Subcutaneous abdominal adipose tissue (tissue), 5 donors: ENCODE results near the gene MTRF1L.

Experiments used
- H3K27ac ChIP-seq: one replicate; pipeline ENCODE4 v1.7.0; 2013; ENCODE audit warnings: low read depth, mild to moderate bottlenecking, inconsistent platforms, low read length, moderate library complexity
- H3K27me3 ChIP-seq, 5 donors: one replicate each; pipeline ENCODE4 v1.7.0; 2013; ENCODE audit warnings: low read length in 5 of 5, inconsistent platforms in 1 of 5; ENCODE audit not compliant: control insufficient read depth in 5 of 5, insufficient read depth in 4 of 5
- H3K36me3 ChIP-seq, 5 donors: one replicate each; pipeline ENCODE4 v1.7.0; 2013; ENCODE audit warnings: low read length in 5 of 5; ENCODE audit not compliant: control insufficient read depth in 5 of 5, insufficient read depth in 5 of 5
- H3K4me1 ChIP-seq, 5 donors: one replicate each; pipeline ENCODE4 v1.7.0; 2013; ENCODE audit warnings: low read length in 5 of 5, mild to moderate bottlenecking in 3 of 5, moderate library complexity in 1 of 5; ENCODE audit not compliant: control insufficient read depth in 5 of 5, insufficient read depth in 5 of 5
- H3K4me3 ChIP-seq, 5 donors: one replicate each; pipeline ENCODE4 v1.7.0; 2013; ENCODE audit warnings: low read length in 5 of 5, low read depth in 1 of 5
- H3K9ac ChIP-seq, 5 donors: one replicate each; pipeline ENCODE4 v1.7.0; 2013; ENCODE audit warnings: low read length in 5 of 5, mild to moderate bottlenecking in 4 of 5, moderate library complexity in 3 of 5
- H3K9me3 ChIP-seq, 5 donors: one replicate each; pipeline ENCODE4 v1.7.0; 2013; ENCODE audit warnings: low read length in 5 of 5; ENCODE audit not compliant: control insufficient read depth in 5 of 5
- donor health status: healthy.
- donor health status: healthy.
- donor health status: healthy.
- donor health status: healthy.
- donor health status: healthy.

Gene MTRF1L

GRCh38 chr6:152984513-152984872, 18.0 kb downstream of the MTRF1L start:
- Histone ChIP-seq H3K9ac (peak overlapping the region; percentile 6 to 97 (median 64)), H3K9me3 (no peaks in the 10 kb centered on the region), H3K4me1 (peaks cover 2 to 25% (median 23%) of the 10 kb centered on the region in 5 donors), H3K36me3 (no peaks in the 10 kb centered on the region), H3K27me3 (peaks cover 0 to 3% (median 0%) of the 10 kb centered on the region in 5 donors), H3K4me3 (peak overlapping the region in 3 of 5 donors; percentile 79 to 91 (median 79)), H3K27ac (peak overlapping the region; percentile 77)

DNA sequence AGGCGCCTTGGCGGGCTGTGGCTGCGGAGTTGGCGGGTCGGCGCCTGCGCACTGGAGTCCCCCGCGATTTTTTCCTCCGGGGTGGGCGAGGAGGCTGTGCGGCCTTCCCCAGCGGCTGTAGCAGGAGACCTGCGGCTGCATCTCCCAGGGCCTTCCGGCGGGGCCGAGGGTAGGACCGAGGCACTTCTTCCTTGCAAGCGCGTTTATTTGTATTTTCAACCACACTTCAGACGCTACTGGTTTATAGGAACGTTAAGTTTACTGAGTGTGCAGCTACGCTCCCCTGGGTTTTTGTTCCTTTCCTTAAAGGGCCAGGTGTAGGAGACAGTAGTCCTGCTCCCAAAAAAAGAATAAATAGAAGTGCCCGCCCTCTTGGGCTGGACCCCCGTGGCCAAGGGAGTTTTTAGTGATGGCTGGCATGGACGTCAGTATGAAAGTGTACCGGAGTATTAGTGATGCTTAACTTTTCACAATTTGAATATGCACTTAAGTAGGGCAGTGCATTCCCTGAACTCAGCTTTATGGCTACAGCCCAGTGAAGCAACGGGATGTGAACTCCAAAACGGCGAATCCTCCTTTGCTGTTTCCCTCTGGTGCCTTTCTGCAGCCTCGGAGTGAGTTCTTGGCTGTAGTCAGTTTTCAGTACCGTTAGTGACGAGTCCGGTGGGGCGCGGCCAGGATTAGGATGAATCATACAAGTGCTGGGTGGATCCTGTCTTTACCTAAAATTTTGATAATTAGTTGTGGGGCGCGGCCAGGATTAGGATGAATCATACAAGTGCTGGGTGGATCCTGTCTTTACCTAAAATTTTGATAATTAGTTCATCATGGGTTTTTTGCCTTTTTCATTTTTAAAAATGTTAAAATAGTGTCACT, 18.6 kb downstream of the MTRF1L start:
- Histone ChIP-seq H3K27me3 (peaks cover 0 to 3% (median 0%) of the 10 kb centered on the region in 5 donors), H3K4me1 (peaks cover 2 to 25% (median 23%) of the 10 kb centered on the region in 5 donors), H3K4me3 (peak overlapping the region; percentile 79 to 94 (median 85)), H3K36me3 (no peaks in the 10 kb centered on the region), H3K9me3 (no peaks in the 10 kb centered on the region), H3K27ac (peak overlapping the region; percentile 90), H3K9ac (peak overlapping the region; percentile 68 to 97 (median 86))

DNA sequence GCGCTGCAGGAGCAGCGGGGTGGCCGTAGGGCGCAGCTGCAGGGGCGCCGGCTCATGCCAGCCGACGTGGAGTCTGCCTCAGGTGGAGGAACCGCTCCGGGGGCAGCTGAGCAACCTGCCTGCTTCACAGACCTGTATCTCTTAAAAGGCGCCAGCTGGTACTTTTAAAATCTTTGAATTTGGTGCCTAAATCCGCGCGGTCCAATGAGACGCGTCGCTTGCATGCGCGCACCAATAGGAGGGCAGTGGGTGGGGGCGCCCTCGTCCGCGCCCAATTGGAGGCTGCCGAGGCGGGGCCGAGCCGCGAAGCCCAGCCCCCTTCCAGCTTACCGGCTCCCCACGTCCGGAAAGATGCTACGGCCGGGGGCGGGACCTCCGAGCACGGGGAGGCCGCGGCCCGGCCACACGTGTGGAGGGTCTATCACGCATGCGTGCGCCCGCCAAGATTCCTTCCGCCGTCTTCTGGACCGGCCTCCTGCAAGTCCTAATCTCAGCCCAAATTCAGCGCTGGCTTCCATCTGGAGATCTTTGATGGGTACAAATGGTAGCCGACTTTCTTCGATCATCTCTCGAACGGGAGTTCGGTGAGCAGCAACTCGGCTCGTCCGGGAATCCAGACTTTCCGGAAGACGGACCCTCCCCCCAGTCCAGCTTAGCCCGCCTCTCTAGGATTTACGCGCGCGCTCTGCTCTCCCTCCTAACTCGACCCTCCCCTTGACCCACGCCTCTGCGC, 19.4 kb downstream of the MTRF1L start, which contains the start of gene FBXO5:
FBXO5 (minus strand) TSS at position 138 of the 733 bp plus-strand sequence; CDS start at position 56, 82 bp downstream.
- H3K9ac ChIP-seq: peak within 1 kb of the TSS; percentile 68 to 97 (median 86)
- H3K9me3 ChIP-seq: no peaks in the 10 kb centered on the region
- peaks cover 2 to 25% (median 23%) of the 10 kb centered on the region in 5 donors for H3K4me1 ChIP-seq
- H3K36me3 ChIP-seq: no peaks in the 10 kb centered on the region
- peak within 1 kb of the TSS; percentile 79 to 94 (median 85) for H3K4me3 ChIP-seq
- H3K27ac ChIP-seq: peak within 1 kb of the TSS; percentile 90
- H3K27me3 ChIP-seq: peaks cover 0 to 3% (median 0%) of the 10 kb centered on the region in 5 donors

DNA sequence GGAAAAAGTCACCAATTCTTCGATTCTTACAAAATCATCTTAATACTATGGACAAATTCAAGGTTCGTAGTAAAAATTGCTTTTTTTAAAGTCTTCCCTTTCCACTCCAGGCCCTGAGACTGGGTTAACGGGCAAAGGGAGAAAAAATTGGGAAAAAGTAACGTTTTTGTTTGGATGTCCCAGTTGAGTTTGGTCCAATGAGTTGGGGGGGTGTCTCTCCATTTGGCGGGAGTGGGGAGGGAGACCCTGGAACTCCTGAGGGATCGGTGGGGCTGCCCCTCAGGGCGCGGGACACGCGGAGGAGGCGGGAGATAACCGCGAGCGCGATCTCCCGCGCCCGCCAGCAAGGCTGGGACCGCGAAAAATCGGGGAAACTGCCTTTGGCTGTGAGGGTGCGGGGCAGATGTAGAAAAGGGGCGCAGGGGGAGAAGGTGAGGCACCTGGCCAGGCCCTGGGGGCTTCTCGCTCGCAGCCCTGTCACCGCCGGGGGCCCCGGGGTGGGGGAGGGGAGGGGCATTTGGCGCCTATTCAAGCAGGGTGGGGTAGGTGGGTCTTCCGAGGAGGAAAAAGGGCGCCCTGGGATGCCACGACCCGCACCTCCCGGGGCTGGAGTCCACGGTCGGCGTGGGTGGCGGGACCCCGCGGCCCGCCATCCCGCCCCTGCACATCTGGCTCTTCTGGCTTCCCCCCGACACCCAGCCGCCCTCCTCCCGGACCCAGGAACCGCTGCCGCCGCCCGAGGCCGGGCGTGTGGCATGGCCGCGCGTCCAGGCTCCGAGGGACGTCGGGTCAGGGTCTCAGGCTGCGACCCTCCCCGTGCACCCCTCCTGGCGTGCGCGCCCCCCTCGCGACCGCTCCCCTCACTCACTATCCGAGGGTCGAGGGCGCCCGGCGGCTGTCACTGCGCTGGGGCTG, 20.3 kb downstream of the MTRF1L start:
- no peak overlapping the region for H3K27ac ChIP-seq
- peaks cover 2 to 25% (median 23%) of the 10 kb centered on the region in 5 donors for H3K4me1 ChIP-seq
- H3K4me3 ChIP-seq: peak overlapping the region in 4 of 5 donors; percentile 70 to 85 (median 79)
- no peaks in the 10 kb centered on the region for H3K9me3 ChIP-seq
- no peak overlapping the region for H3K9ac ChIP-seq
- no peaks in the 10 kb centered on the region for H3K36me3 ChIP-seq
- H3K27me3 ChIP-seq: peaks cover 0 to 3% (median 0%) of the 10 kb centered on the region in 5 donors

DNA sequence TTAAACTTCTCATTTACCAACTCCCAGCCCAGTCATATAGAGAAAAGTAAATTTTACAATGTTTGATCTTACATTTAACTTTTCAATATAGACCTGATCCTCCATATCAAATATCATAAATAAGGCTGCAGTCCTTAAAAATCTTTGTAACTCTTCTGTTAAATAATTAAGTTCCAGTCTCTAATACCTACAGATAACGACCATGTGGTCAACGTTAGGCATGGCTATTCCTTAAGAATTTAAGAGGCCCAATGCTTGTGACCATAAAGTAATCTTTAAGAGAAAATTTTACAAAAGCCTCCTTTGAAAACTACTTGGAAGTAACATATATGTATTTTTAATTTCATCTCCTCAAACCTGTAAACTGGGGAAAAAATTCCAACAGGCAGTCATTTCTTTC, 21.3 kb downstream of the MTRF1L start:
- Histone ChIP-seq H3K9me3 (no peaks in the 10 kb centered on the region), H3K9ac (no peak overlapping the region), H3K36me3 (no peaks in the 10 kb centered on the region), H3K4me3 (no peak overlapping the region), H3K4me1 (peaks cover 2 to 25% (median 23%) of the 10 kb centered on the region in 5 donors), H3K27me3 (peaks cover 0 to 3% (median 0%) of the 10 kb centered on the region in 5 donors), H3K27ac (no peak overlapping the region)

GRCh38 chr6:152980656-152981055, 21.9 kb downstream of the MTRF1L start:
- peaks cover 2 to 25% (median 23%) of the 10 kb centered on the region in 5 donors for H3K4me1 ChIP-seq
- H3K9me3 ChIP-seq: no peaks in the 10 kb centered on the region
- no peak overlapping the region for H3K27ac ChIP-seq
- no peak overlapping the region for H3K4me3 ChIP-seq
- peaks cover 0 to 3% (median 0%) of the 10 kb centered on the region in 5 donors for H3K27me3 ChIP-seq
- no peaks in the 10 kb centered on the region for H3K36me3 ChIP-seq
- H3K9ac ChIP-seq: no peak overlapping the region

DNA sequence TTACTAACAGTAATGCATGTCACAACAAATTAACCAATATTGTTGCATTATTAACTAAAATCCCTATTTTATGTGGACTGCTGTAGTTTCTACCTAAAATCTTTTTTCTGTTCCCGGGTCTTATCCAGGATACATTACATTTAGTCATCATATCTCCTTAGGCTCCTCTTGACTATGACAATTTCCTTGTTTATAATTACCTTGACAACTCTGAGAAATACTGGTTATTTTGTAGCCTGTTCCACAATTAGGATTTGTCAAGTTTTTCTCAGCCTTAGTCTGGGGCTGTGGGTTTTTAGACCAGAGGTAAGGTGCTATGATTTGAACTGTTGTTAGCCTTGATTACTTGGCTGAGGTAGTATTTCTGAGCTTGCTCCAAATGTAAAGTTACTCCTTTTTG, 23.4 kb downstream of the MTRF1L start:
- no peak overlapping the region for H3K4me3 ChIP-seq

DNA sequence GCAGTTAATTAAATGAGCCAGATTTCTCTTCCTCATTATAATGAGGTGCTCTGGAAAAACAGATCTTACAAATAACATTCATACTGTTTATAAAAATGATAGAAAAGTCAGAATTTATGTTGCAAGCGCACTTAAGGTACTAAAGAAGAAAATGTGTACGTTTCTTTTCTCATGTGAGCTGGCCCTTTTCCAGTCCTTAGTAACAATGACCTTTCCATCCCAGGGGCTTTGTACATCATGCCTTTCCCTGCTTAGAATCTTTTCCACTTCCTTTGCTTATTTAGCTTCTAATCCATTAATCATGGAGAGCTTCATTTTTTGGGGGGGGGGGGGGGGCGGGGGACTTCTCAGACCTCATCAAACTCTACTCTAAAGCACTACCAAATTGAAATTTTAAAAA, 24.5 kb downstream of the MTRF1L start:
- Histone ChIP-seq H3K4me3 (no peak overlapping the region), H3K27me3 (peaks cover 0 to 3% (median 0%) of the 10 kb centered on the region in 5 donors), H3K36me3 (peaks cover 0 to 5% (median 3%) of the 10 kb centered on the region in 5 donors), H3K27ac (no peak overlapping the region), H3K4me1 (peaks cover 0 to 12% (median 10%) of the 10 kb centered on the region in 5 donors), H3K9me3 (no peaks in the 10 kb centered on the region), H3K9ac (no peak overlapping the region)

More for the DNA sequence above, 23.4 kb downstream of the MTRF1L start:
- peaks cover 0 to 3% (median 0%) of the 10 kb centered on the region in 5 donors for H3K27me3 ChIP-seq
- H3K27ac ChIP-seq: no peak overlapping the region
- peaks cover 0 to 3% (median 0%) of the 10 kb centered on the region in 5 donors for H3K36me3 ChIP-seq
- peaks cover 2 to 18% (median 16%) of the 10 kb centered on the region in 5 donors for H3K4me1 ChIP-seq
- H3K9me3 ChIP-seq: no peaks in the 10 kb centered on the region
- H3K9ac ChIP-seq: no peak overlapping the region

- H3K9ac ChIP-seq: no peak overlapping the region
- no peak overlapping the region for H3K4me3 ChIP-seq
- peaks cover 0 to 9% (median 7%) of the 10 kb centered on the region in 5 donors for H3K4me1 ChIP-seq
- H3K27ac ChIP-seq: no peak overlapping the region
- no peaks in the 10 kb centered on the region for H3K9me3 ChIP-seq
- H3K36me3 ChIP-seq: peaks cover 0 to 9% (median 3%) of the 10 kb centered on the region in 5 donors
- peaks cover 0 to 3% (median 0%) of the 10 kb centered on the region in 5 donors for H3K27me3 ChIP-seq
These were observed 25.0 kb downstream of the MTRF1L start for GRCh38 chr6:152977556-152977955.
